HCT116 (cell line): ENCODE data around the gene DRD2. TPM values are rescaled to one million over a fixed set of nuclear protein-coding genes. Genes with fewer than 3 reads are reported as not detected.

Source experiments
- ATAC-seq: fragments of 200-7000 bp; cut with Tn5 transposase; 2 replicates; pipeline ENCODE4 v1.9.1; 2020; ENCODE audit warnings: mild to moderate bottlenecking, moderate library complexity
- BruUV-seq: library from RNA; stranded (reverse); fragments of 400-500 nt; replicated peaks from 2 replicates; lab custom pipeline; 2021; lab: Mats Ljungman, UMichigan
- CTCF ChIA-PET: fragments of 300-600 bp; sonication (Branson Sonifier 250); formaldehyde crosslinking; loops from one replicate; lab custom pipeline; 2021; ENCODE audit warnings: antibody characterized with exemption; lab: Charles Lee
- POLR2A ChIA-PET: fragments of 300-600, 350-600 bp; sonication (Branson Sonifier 250); formaldehyde crosslinking; loops from one replicate; lab custom pipeline; 2021; ENCODE audit warnings: antibody characterized with exemption; lab: Charles Lee
- RAD21 ChIA-PET, 2 experiments: fragments of 300-600 bp; sonication (Branson Sonifier 250); formaldehyde crosslinking; loops; one replicate each; lab custom pipeline; 2023; ENCODE audit warnings: low total read pairs in 2 of 2; ENCODE audit not compliant: uncharacterized antibody in 2 of 2, unreplicated experiment in 2 of 2, low non-redundant PET in 1 of 2; lab: Charles Lee
- DNase-seq: peaks from one replicate; pipeline ENCODE4 v3.0.0-alpha.2; 2010; ENCODE audit warnings: low read depth, low spot score
- H2AFZ ChIP-seq: fragments of 200-600 bp; shearing (Covaris generic), sonication (generic); 2 replicates; pipeline ENCODE4 v1.6.1; 2017; ENCODE audit warnings: low read depth, mixed run types, mixed read lengths, antibody characterized with exemption, low read length; ENCODE audit not compliant: poor library complexity, severe bottlenecking
- H3K27ac ChIP-seq: 2 replicates; pipeline ENCODE4 v1.5.1; 2012; ENCODE audit warnings: low read depth, low read length
- H3K27me3 ChIP-seq: fragments of 200-600 bp; sonication (generic); 2 replicates; pipeline ENCODE4 v1.6.1; 2016; ENCODE audit warnings: mixed run types, low read length, mixed read lengths; ENCODE audit not compliant: insufficient read depth
- H3K36me3 ChIP-seq, 2 experiments: fragments of 200-500 bp in 1 of 2; fragments of 200-600 bp in 1 of 2; sonication (Bioruptor generic) in 1 of 2; sonication (generic) in 1 of 2; 2 replicates each; pipeline versions ENCODE4 v1.5.1 to v1.6.1; 2014 to 2016; ENCODE audit warnings: low read length in 2 of 2, inconsistent platforms in 1 of 2, mixed read lengths in 1 of 2, mixed run types in 1 of 2; ENCODE audit not compliant: insufficient read depth in 2 of 2, control insufficient read depth in 1 of 2
- H3K4me1 ChIP-seq, 2 experiments: fragments of 200-600 bp in 1 of 2; sonication (generic) in 1 of 2; 2 replicates each; pipeline versions ENCODE4 v1.5.1 to v1.6.1; 2012 to 2017; ENCODE audit warnings: low read length in 2 of 2, inconsistent platforms in 1 of 2, mild to moderate bottlenecking in 1 of 2, mixed read lengths in 1 of 2, mixed run types in 1 of 2, moderate library complexity in 1 of 2; ENCODE audit not compliant: insufficient read depth in 2 of 2, control insufficient read depth in 1 of 2
- H3K4me2 ChIP-seq: fragments of 200-600 bp; sonication (generic); 2 replicates; pipeline ENCODE4 v1.6.1; 2017; ENCODE audit warnings: mixed run types, low read length, mixed read lengths
- H3K4me3 ChIP-seq, 2 experiments: fragments of 200-600 bp in 1 of 2; sonication (generic) in 1 of 2; replicated peaks in 1 of 2; 2 replicates each; pipeline ENCODE4 v1.5.1; 2011 to 2016; ENCODE audit warnings: low read length in 2 of 2, control low read depth in 1 of 2, low read depth in 1 of 2, mild to moderate bottlenecking in 1 of 2, mixed read lengths in 1 of 2, mixed run types in 1 of 2
- H3K79me2 ChIP-seq: fragments of 200-600 bp; sonication (generic); 2 replicates; pipeline ENCODE4 v1.6.1; 2017; ENCODE audit warnings: mild to moderate bottlenecking, mixed run types, low read length, moderate library complexity, mixed read lengths; ENCODE audit not compliant: insufficient read depth
- H3K9ac ChIP-seq: fragments of 200-600 bp; sonication (generic); 2 replicates; pipeline ENCODE4 v1.6.1; 2016; ENCODE audit warnings: low read length, mixed read lengths
- H3K9me2 ChIP-seq: fragments of 200-600 bp; sonication (generic), shearing (Covaris generic); 2 replicates; pipeline ENCODE4 v1.6.1; 2017; ENCODE audit warnings: mixed run types, mild to moderate bottlenecking, moderate library complexity; ENCODE audit not compliant: insufficient read depth
- H3K9me3 ChIP-seq, 2 experiments: fragments of 200-500 bp in 1 of 2; fragments of 200-600 bp in 1 of 2; sonication (Bioruptor generic) in 1 of 2; sonication (generic) in 1 of 2; 2 replicates each; pipeline ENCODE4 v1.6.1; 2014 to 2017; ENCODE audit warnings: low read length in 2 of 2, mixed read lengths in 2 of 2, inconsistent platforms in 1 of 2, low read depth in 1 of 2, mild to moderate bottlenecking in 1 of 2, mixed run types in 1 of 2, moderate library complexity in 1 of 2; ENCODE audit not compliant: control insufficient read depth in 1 of 2, insufficient read depth in 1 of 2
- H4K20me1 ChIP-seq: fragments of 200-600 bp; sonication (generic), shearing (Covaris generic); 2 replicates; pipeline ENCODE4 v1.6.1; 2017; ENCODE audit warnings: mixed run types, mild to moderate bottlenecking, moderate library complexity; ENCODE audit not compliant: insufficient read depth
- ATF3 ChIP-seq: IDR thresholded peaks from 2 replicates; pipeline ENCODE4 v1.6.1; 2012
- CBX3 ChIP-seq: IDR thresholded peaks from 2 replicates; pipeline ENCODE4 v1.6.1; 2012; ENCODE audit warnings: low read depth
- CEBPB ChIP-seq: IDR thresholded peaks from 2 replicates; pipeline ENCODE4 v1.6.1; 2012; ENCODE audit warnings: low read depth
- EGR1 ChIP-seq: IDR thresholded peaks from 2 replicates; pipeline ENCODE4 v1.6.1; 2012; ENCODE audit warnings: low read depth
- ELF1 ChIP-seq: IDR thresholded peaks from 2 replicates; pipeline ENCODE4 v1.6.1; 2012; ENCODE audit warnings: low read depth, borderline replicate concordance
- EZH2 ChIP-seq: fragments of 200-600 bp; sonication (generic); IDR thresholded peaks from 2 replicates; pipeline ENCODE4 v1.6.1; 2017; ENCODE audit warnings: antibody characterized with exemption, mixed run types
- EZH2phosphoT487 ChIP-seq: fragments of 200-600 bp; IDR thresholded peaks from 2 replicates; pipeline ENCODE4 v1.6.1; 2018; ENCODE audit warnings: antibody characterized with exemption, borderline replicate concordance
- JUND ChIP-seq: IDR thresholded peaks from 2 replicates; pipeline ENCODE4 v1.6.1; 2012
- POLR2A ChIP-seq: IDR thresholded peaks from 2 replicates; pipeline ENCODE4 v1.7.0; 2011; ENCODE audit warnings: borderline replicate concordance; ENCODE audit not compliant: insufficient read depth, insufficient read length; ENCODE audit errors: extremely low read depth
- POLR2AphosphoS5 ChIP-seq: IDR thresholded peaks from 2 replicates; pipeline ENCODE4 v1.6.1; 2011; ENCODE audit warnings: mild to moderate bottlenecking, low read depth, low read length, moderate library complexity
- SP1 ChIP-seq: IDR thresholded peaks from 2 replicates; pipeline ENCODE4 v1.6.1; 2012; ENCODE audit warnings: low read depth
- SRF ChIP-seq: IDR thresholded peaks from 2 replicates; pipeline ENCODE4 v1.6.1; 2012; ENCODE audit warnings: low read depth
- TCF7L2 ChIP-seq: IDR thresholded peaks from 2 replicates; pipeline ENCODE4 v1.7.0; 2011; ENCODE audit warnings: borderline replicate concordance, inconsistent platforms; ENCODE audit not compliant: insufficient read depth, insufficient read length; ENCODE audit errors: extremely low read depth
- YY1 ChIP-seq: IDR thresholded peaks from 2 replicates; pipeline ENCODE4 v1.6.1; 2011; ENCODE audit warnings: low read length, low read depth, moderate library complexity, mild to moderate bottlenecking; ENCODE audit not compliant: insufficient replicate concordance; ENCODE audit errors: extremely low read depth
- intact Hi-C: fragments of 100-400 bp; cut with micrococcal nuclease; formaldehyde crosslinking; loops from 2 replicates; pipeline ENCODE4 v1.10.0; 2022
- total RNA-seq: library from RNA; stranded (reverse); gene quantifications from one replicate; pipeline ENCODE4 v1.2.1, GENCODE V29; 2021; ENCODE audit not compliant: unreplicated experiment
- TF ChIP-seq, protein P1 (sequence below): IDR thresholded peaks from 2 replicates; pipeline ENCODE4 v1.6.1; 2012
- TF ChIP-seq, protein P2 (sequence below): IDR thresholded peaks from 2 replicates; pipeline ENCODE4 v1.6.1; 2011; ENCODE audit warnings: mild to moderate bottlenecking, low read length, moderate library complexity; ENCODE audit not compliant: insufficient replicate concordance; ENCODE audit errors: extremely low read depth

Gene DRD2
- total RNA-seq, 1 experiment from 2014 or later: not detected

DNA sequence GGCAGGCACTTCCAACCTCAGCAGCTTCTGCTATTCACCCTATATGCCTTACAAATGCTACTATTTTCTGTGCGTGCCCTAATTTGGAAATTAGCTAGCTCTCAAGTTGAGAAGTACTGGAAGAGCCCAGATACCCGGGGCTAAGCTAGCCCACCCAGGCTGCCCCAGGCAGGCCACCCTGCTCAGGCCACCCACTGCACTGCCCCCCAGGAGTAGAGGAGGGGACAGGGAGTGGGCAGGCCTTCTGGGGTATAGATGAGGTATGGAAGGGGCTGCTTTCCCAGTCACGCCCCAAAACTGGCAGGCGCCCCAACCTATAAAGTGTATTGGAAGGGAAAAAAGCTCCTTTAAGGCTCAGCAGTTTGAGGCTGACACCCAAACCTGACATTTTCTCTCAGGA, 43.5 kb downstream of the DRD2 start:
- Histone ChIP-seq H3K4me1 (no peaks in the 10 kb centered on the region), H3K9me3 (no peaks in the 10 kb centered on the region), H3K27me3 (0 out of 2 replicates have a peak, but pooled peaks cover 2% of the 10 kb centered on the region), H3K9me2 (no peaks in the 10 kb centered on the region), H3K4me2 (no peak overlapping the region), H3K4me3 (no peak overlapping the region), H2AFZ (no peak overlapping the region), H3K27ac (no peak overlapping the region), H3K36me3 (no peaks in the 10 kb centered on the region), H4K20me1 (no peaks in the 10 kb centered on the region), H3K9ac (no peak overlapping the region), H3K79me2 (no peaks in the 10 kb centered on the region)
- no peak for DNase-seq
- ChIA-PET POLR2A (no interaction called here), RAD21 (interaction anchor here in 1 of 2 experiments (0.6 kb wide), 1 partner anchor 203 kb away, joined by 3 read pairs; no protein-coding TSS in a partner anchor), CTCF (no interaction called here)
- no peak for ATAC-seq
- BruUV-seq: no TSS peak
- TF ChIP-seq SP1 (no peak), EZH2 (no peak), CEBPB (no peak), CBX3 (no peak), YY1 (no peak), JUND (no peak), ATF3 (no peak), POLR2A (no peak), EZH2phosphoT487 (no peak), EGR1 (no peak), ELF1 (no peak), SRF (no peak), TCF7L2 (no peak), POLR2AphosphoS5 (no peak)
- TF ChIP-seq, protein P1, sequence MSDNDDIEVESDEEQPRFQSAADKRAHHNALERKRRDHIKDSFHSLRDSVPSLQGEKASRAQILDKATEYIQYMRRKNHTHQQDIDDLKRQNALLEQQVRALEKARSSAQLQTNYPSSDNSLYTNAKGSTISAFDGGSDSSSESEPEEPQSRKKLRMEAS: no peak
- TF ChIP-seq, protein P2, sequence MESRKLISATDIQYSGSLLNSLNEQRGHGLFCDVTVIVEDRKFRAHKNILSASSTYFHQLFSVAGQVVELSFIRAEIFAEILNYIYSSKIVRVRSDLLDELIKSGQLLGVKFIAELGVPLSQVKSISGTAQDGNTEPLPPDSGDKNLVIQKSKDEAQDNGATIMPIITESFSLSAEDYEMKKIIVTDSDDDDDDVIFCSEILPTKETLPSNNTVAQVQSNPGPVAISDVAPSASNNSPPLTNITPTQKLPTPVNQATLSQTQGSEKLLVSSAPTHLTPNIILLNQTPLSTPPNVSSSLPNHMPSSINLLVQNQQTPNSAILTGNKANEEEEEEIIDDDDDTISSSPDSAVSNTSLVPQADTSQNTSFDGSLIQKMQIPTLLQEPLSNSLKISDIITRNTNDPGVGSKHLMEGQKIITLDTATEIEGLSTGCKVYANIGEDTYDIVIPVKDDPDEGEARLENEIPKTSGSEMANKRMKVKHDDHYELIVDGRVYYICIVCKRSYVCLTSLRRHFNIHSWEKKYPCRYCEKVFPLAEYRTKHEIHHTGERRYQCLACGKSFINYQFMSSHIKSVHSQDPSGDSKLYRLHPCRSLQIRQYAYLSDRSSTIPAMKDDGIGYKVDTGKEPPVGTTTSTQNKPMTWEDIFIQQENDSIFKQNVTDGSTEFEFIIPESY: no peak
- intact Hi-C loops: no loop called here
